NCI-H345 (cell line): Measurements from ENCODE around the gene PCNX4.

ENCODE experiments used
- DNase-seq: peaks from one replicate; lab custom pipeline; 2025; lab: John Stamatoyannopoulos, UW

PCNX4 gene

GRCh38 chr14:60174352-60175254 is 82.9 kb downstream of the PCNX4 start:
- no peak for DNase-seq

GRCh38 chr14:60175255-60175902 is 83.7 kb downstream of the PCNX4 start:
- DNase-seq, result no peak

GRCh38 chr14:60178164-60178563 is 86.4 kb downstream of the PCNX4 start:
- DNase-seq, result no peak

GRCh38 chr14:60178820-60179219 is 87.1 kb downstream of the PCNX4 start:
- DNase-seq, result no peak

- DNase-seq, result no peak
These were observed 87.7 kb downstream of the PCNX4 start for GRCh38 chr14:60179431-60179869.

GRCh38 chr14:60183138-60183537 is 91.4 kb downstream of the PCNX4 start:
- DNase-seq, result no peak

GRCh38 chr14:60183741-60184140 is 92.0 kb downstream of the PCNX4 start:
- DNase-seq, result no peak

- DNase-seq, result peak; percentile 64
These were observed 92.6 kb downstream of the PCNX4 start for GRCh38 chr14:60184146-60184904.

- no peak for DNase-seq
These were observed 93.3 kb downstream of the PCNX4 start for GRCh38 chr14:60184905-60185555.

GRCh38 chr14:60188115-60188514 is 96.4 kb downstream of the PCNX4 start:
- no peak for DNase-seq

GRCh38 chr14:60188696-60189095 is 97.0 kb downstream of the PCNX4 start:
- no peak for DNase-seq

GRCh38 chr14:60189923-60190840 is 98.5 kb downstream of the PCNX4 start:
- DNase-seq, result no peak

GRCh38 chr14:60195179-60195810 is 103.6 kb downstream of the PCNX4 start:
- no peak for DNase-seq

- no peak for DNase-seq
These were observed 104.6 kb downstream of the PCNX4 start for GRCh38 chr14:60196291-60196690.

GRCh38 chr14:60197629-60198303 is 106.0 kb downstream of the PCNX4 start:
- DNase-seq, result no peak

GRCh38 chr14:60199321-60199720 is 107.6 kb downstream of the PCNX4 start:
- DNase-seq, result no peak

- DNase-seq, result peak; percentile 34
These were observed 112.5 kb downstream of the PCNX4 start for GRCh38 chr14:60204104-60204842.

- DNase-seq, result no peak
These were observed 113.4 kb downstream of the PCNX4 start for GRCh38 chr14:60204843-60205774.
